GM12873 (cell line): Measurements from ENCODE around the gene RPL29.

Experiments used
- TF ChIP-seq, protein P1 (sequence below): IDR thresholded peaks from 2 replicates; pipeline ENCODE4 v1.5.1; 2012; ENCODE audit warnings: low read depth, mild to moderate bottlenecking, moderate library complexity, low read length, control low read depth; ENCODE audit not compliant: insufficient read depth; ENCODE audit errors: missing control alignments

The RPL29 gene

DNA sequence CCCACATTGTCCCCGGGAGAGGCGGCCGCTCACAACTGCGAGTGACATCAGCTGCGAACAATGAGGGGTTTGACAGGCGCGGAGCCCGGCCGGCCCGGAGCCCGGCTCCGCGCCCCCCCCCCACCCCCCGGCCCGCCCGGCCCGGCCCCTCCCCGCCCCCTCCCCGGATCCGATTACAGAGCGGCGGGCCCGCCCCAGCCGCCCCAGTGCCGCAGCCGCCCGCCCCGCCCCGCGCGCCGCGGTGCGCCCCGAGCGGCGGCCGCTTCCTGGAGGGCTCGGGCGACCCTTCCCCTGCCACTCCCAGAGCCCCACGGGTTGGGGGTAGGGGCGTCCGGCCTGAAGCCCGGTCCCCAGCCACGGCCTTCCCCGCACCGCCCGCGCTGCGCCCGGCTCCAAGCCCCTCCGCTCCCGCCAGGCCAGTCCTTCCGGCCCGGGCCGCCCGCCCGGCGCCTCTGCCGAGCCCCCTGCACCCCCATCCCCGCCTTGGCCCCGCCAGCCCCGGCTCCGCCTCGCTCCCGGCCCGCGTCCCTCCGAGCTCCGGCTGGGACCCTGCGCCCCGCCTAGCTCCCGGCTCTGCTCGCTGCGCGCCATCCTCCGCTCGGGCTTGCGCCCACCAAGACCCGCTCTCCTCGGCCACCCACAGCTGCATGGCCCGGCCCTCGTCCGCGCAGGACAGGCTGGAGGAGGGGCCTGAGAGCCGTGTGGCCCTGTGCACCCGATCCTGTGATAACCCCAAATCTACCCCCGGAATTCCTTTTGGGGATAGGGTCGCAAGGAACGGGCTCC is 28.1 kb downstream of the RPL29 start, which contains the start of gene PCBP4:
Gene PCBP4, minus strand, starts transcription at position 71 of the 786 bp plus-strand sequence. CDS start 6,214 bp downstream, outside the sequence.
- TF ChIP-seq, protein P1, sequence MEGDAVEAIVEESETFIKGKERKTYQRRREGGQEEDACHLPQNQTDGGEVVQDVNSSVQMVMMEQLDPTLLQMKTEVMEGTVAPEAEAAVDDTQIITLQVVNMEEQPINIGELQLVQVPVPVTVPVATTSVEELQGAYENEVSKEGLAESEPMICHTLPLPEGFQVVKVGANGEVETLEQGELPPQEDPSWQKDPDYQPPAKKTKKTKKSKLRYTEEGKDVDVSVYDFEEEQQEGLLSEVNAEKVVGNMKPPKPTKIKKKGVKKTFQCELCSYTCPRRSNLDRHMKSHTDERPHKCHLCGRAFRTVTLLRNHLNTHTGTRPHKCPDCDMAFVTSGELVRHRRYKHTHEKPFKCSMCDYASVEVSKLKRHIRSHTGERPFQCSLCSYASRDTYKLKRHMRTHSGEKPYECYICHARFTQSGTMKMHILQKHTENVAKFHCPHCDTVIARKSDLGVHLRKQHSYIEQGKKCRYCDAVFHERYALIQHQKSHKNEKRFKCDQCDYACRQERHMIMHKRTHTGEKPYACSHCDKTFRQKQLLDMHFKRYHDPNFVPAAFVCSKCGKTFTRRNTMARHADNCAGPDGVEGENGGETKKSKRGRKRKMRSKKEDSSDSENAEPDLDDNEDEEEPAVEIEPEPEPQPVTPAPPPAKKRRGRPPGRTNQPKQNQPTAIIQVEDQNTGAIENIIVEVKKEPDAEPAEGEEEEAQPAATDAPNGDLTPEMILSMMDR: no peak

- TF ChIP-seq, protein P1: no peak
Measured at GRCh38 chr3:51966922-51967383, 28.7 kb downstream of the RPL29 start.

GRCh38 chr3:51966486-51966885 is 29.2 kb downstream of the RPL29 start:
- TF ChIP-seq, protein P1: no peak

- TF ChIP-seq, protein P1: no peak
Measured at GRCh38 chr3:51966016-51966415, 29.7 kb downstream of the RPL29 start.

DNA sequence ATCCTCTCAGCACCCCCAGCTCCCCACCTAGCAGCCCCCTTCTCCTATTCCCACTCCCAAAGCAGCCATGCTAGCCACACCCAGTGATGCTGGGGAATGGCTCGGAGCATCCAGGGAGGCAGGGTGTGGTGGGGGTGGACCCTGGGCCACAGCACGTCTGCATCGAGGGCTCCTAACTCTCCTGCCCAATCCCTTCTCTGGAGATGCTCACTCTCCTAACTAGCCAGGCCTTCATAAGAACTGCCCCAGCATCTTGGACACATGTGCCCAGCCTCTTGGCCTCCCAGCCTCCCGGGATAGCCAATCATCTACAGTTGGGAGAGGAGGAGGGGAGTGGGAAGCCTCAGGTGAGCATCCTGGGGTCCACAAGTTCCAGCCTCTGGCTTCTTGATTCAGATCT is 31.2 kb downstream of the RPL29 start:
- TF ChIP-seq, protein P1: no peak

GRCh38 chr3:51963951-51964451 is 31.7 kb downstream of the RPL29 start:
- TF ChIP-seq, protein P1: no peak

GRCh38 chr3:51962854-51963530 is 32.7 kb downstream of the RPL29 start:
- TF ChIP-seq, protein P1: no peak
